Stimulated activated CD4-positive, alpha-beta T cell treated with anti-CD3 and anti-CD28 coated beads, Interleukin-4, amount 100 ng/mL, for 24 hours (primary cell): ENCODE results near the gene IKZF2.

Source experiments
- DNase-seq: peaks from one replicate; pipeline ENCODE4 v3.0.0-alpha.2; 2020

IKZF2 gene

GRCh38 chr2:212953170-212953920 is 198.1 kb downstream of the IKZF2 start:
- no peak for DNase-seq

GRCh38 chr2:212949786-212950185 is 201.6 kb downstream of the IKZF2 start:
- DNase-seq: no peak
